Thyroid gland (tissue), 4 donors: ENCODE measurements around the gene PPCS.

ENCODE experiments used
- POLR2A ChIP-seq, 2 donors: fragments of 450-650 bp; IDR thresholded peaks; one replicate each; pipeline ENCODE4 v1.6.1; 2017; ENCODE audit warnings: antibody characterized with exemption in 2 of 2, mild to moderate bottlenecking in 2 of 2, moderate library complexity in 1 of 2
- TF ChIP-seq, protein P1 (sequence below), 6 experiments: fragments of 200-600 bp in 3 of 6; fragments of 450-650 bp in 3 of 6; sonication (generic) in 3 of 6; IDR thresholded peaks; one replicate each; pipeline ENCODE4 v1.5.1; 2016 to 2019; ENCODE audit warnings: antibody characterized with exemption in 6 of 6, mild to moderate bottlenecking in 2 of 6, inconsistent platforms in 1 of 6, moderate library complexity in 1 of 6

DNA sequence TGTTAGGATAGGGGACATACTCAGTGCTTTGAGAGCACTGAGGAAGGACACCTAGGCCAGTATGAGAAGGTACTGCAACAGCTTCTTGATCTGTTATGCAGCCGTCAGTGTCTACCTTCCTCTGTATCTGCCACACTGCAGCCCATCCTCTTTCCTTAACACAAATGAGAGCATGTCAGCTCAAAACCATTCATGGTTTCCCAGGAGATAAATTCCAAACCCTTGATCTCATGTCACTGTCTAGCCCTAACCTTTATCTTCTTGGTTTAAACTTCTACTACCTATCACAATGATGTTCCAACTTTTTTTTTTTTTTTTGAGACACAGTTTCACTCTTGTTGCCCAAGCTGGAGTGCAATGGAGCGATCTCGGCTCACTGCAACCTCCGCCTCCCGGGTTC is 1.9 kb upstream of the PPCS start:
- TF ChIP-seq, protein P1, sequence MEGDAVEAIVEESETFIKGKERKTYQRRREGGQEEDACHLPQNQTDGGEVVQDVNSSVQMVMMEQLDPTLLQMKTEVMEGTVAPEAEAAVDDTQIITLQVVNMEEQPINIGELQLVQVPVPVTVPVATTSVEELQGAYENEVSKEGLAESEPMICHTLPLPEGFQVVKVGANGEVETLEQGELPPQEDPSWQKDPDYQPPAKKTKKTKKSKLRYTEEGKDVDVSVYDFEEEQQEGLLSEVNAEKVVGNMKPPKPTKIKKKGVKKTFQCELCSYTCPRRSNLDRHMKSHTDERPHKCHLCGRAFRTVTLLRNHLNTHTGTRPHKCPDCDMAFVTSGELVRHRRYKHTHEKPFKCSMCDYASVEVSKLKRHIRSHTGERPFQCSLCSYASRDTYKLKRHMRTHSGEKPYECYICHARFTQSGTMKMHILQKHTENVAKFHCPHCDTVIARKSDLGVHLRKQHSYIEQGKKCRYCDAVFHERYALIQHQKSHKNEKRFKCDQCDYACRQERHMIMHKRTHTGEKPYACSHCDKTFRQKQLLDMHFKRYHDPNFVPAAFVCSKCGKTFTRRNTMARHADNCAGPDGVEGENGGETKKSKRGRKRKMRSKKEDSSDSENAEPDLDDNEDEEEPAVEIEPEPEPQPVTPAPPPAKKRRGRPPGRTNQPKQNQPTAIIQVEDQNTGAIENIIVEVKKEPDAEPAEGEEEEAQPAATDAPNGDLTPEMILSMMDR (IDR thresholded peaks at IDR 0.05): no peak
- TF ChIP-seq POLR2A (IDR thresholded peaks at IDR 0.05): no peak
